ENCODE results near the gene PLA2G4A.

The PLA2G4A gene

DNA sequence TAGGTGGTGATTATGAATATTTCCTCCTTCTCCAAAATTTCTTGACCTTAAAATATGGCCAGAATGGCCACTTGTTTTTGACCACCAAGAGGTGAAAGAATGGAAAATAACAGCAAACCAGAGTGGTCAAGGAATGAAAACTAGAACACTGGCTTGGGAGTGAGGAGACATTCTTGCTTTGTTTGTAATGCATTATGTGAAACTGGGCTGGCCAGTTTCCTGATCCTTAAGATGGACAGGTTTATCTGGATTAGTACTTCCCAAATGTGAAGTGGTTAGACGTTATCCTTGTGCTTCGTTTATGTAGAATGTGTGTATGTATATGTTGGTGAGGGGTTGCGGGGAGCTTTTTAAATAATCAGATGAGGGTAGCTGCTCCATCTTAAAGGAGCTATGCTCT lies 12.8 kb downstream of the PLA2G4A start:
- Mint-ChIP-seq H3K27me3 (no peaks in the 10 kb centered on the region), H3K36me3 (ENCODE audit: low read depth) (peaks cover 15% of the 10 kb centered on the region), H3K4me1 (ENCODE audit: low read depth) (peaks cover 63% of the 10 kb centered on the region), H3K27ac (no peak overlapping the region), H3K9me3 (peaks cover 7% of the 10 kb centered on the region), H3K4me3 (no peak overlapping the region)
- intact Hi-C loops (cut with micrococcal nuclease) = no loop called here

DNA sequence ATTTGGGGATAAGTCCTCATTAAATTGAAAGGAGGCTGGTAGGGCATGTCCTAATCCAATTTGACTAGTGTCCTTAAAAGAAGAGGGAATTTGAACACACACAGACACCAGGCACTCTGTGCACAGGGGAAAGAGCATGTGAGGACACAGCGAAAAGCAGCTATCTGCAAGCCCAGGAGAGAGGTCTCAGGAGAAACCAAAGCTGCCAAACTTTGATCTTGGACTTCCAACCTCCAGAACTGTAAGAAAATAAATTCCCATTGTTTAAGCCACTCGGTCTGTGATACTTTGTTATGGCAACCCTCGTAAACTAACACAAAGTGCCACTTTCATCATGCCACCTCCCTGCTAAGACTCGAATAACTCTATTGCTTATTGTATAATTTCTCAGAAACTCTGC lies 13.8 kb downstream of the PLA2G4A start:
- Mint-ChIP-seq H3K4me3 (no peak overlapping the region), H3K27ac (peak overlapping the region; percentile 48), H3K27me3 (no peaks in the 10 kb centered on the region), H3K4me1 (ENCODE audit: low read depth) (peaks cover 61% of the 10 kb centered on the region), H3K9me3 (no peaks in the 10 kb centered on the region), H3K36me3 (ENCODE audit: low read depth) (peaks cover 11% of the 10 kb centered on the region)
- intact Hi-C loops (cut with micrococcal nuclease) = no loop called here

DNA sequence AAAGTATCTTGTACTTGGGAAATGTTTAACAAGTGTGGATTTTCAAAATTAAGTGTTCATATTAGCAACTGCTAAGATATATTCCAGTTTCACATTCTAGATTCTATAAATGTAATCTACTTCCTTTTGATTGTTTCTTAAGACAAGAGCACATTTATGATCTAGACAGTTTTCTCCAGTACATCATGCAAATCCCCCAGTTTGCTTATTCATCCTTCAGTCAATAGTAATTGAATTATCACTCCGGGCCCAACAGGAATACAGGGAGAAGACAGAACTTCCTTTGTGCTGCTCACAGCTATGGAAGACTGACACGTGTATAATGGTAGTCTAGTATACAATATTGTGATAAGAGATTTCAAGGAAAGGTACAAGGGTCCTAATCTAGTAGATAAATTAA lies 14.5 kb downstream of the PLA2G4A start:
- peaks cover 61% of the 10 kb centered on the region for H3K4me1 Mint-ChIP-seq (ENCODE audit: low read depth)
- H3K27ac Mint-ChIP-seq = no peak overlapping the region
- no peaks in the 10 kb centered on the region for H3K9me3 Mint-ChIP-seq
- peaks cover 14% of the 10 kb centered on the region for H3K36me3 Mint-ChIP-seq (ENCODE audit: low read depth)
- H3K27me3 Mint-ChIP-seq = no peaks in the 10 kb centered on the region
- H3K4me3 Mint-ChIP-seq = no peak overlapping the region
- intact Hi-C loops (cut with micrococcal nuclease) = no loop called here

DNA sequence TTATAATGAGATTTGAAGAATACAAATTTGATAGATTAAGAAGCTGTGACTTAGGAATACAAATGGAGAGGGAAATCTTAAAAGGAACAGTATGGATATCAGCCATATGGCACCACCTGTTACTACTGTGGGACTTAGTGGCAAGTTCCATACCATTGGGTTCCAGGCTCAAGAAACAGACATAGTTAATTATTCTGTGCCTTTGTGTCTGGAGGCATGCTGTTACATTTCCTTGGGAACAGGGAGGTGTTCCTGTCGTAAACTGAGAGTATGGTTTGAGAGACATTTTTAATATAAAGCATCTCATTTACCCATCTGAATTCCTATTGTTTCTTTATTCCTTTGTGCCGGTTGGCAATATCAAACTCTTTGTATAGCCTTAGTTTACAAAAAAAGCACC lies 15.2 kb downstream of the PLA2G4A start:
- intact Hi-C loops (cut with micrococcal nuclease) = no loop called here
- Mint-ChIP-seq H3K27me3 (no peaks in the 10 kb centered on the region), H3K36me3 (ENCODE audit: low read depth) (peaks cover 14% of the 10 kb centered on the region), H3K4me3 (no peak overlapping the region), H3K9me3 (no peaks in the 10 kb centered on the region), H3K27ac (no peak overlapping the region), H3K4me1 (ENCODE audit: low read depth) (peaks cover 61% of the 10 kb centered on the region)

DNA sequence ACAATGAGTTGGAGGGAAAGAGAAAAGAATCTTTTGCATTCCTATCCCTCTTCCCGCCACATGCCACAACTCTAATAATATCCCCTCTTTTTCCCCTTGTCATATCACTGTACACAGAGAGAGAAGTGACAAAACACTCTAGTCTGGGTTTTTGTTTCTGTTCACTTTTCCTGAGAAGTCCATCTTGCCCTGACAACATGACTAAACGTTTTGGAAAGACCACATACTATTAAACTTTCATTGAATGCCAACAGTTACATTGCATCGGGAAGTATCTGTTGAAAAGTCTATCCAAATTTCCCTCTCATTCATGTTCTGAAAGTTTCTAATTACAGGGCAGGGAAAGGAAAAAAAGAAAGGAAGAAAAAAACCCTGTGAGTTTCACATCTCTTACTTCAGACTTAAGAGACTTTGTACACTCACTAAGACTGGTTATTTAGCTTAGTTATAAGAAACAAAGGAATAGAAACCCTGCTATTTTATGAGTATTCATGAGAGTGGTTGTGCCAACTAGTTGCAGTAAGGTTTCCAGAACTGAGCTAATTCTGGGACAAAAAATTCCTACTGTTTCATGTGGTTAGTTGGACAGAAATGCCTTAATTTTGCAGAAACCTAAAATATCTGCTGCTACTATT lies 16.9 kb downstream of the PLA2G4A start:
- no peaks in the 10 kb centered on the region for H3K9me3 Mint-ChIP-seq
- intact Hi-C loops (cut with micrococcal nuclease) = no loop called here
- H3K36me3 Mint-ChIP-seq (ENCODE audit: low read depth) = peaks cover 14% of the 10 kb centered on the region
- no peaks in the 10 kb centered on the region for H3K27me3 Mint-ChIP-seq
- H3K27ac Mint-ChIP-seq = peak overlapping the region; percentile 78
- peak overlapping the region; percentile 36 for H3K4me3 Mint-ChIP-seq
- peaks cover 59% of the 10 kb centered on the region for H3K4me1 Mint-ChIP-seq (ENCODE audit: low read depth)

DNA sequence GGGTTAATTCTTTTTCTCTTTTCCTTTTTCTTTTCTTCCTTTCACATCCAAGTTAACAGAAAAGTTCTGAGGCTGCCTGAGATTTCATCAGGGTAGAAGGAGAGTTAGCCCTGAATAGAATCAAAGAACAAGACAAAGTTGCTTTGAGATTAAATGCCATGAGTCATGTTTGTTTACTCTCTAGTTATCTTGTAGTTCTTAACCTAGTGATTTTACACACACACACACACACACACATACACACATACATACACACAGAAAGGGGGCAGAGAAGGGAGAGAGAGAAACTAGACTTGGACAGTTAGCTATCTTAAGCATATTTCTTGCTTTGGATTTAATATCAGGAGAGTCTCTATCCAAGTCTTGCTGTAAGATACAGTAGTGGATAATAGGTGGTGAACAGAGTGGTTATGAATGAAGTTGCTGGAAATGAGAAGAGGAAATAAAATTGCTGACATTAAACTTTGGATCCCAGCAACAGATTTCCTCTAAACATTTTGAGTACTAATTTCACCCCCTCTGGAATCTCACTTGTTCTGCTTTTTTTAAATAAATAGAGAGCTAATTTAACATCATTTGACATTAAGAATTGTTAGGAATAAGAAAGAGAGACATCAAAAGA lies 19.9 kb downstream of the PLA2G4A start:
- peaks cover 6% of the 10 kb centered on the region for H3K36me3 Mint-ChIP-seq (ENCODE audit: low read depth)
- intact Hi-C loops (cut with micrococcal nuclease) = loop anchor here (2.0 kb wide), 1 partner anchor 20 kb away; the partner anchor contains the start of gene PLA2G4A
- no peaks in the 10 kb centered on the region for H3K27me3 Mint-ChIP-seq
- H3K4me1 Mint-ChIP-seq (ENCODE audit: low read depth) = peaks cover 44% of the 10 kb centered on the region
- no peaks in the 10 kb centered on the region for H3K9me3 Mint-ChIP-seq
- H3K4me3 Mint-ChIP-seq = peak overlapping the region; percentile 58
- H3K27ac Mint-ChIP-seq = peak overlapping the region; percentile 82

DNA sequence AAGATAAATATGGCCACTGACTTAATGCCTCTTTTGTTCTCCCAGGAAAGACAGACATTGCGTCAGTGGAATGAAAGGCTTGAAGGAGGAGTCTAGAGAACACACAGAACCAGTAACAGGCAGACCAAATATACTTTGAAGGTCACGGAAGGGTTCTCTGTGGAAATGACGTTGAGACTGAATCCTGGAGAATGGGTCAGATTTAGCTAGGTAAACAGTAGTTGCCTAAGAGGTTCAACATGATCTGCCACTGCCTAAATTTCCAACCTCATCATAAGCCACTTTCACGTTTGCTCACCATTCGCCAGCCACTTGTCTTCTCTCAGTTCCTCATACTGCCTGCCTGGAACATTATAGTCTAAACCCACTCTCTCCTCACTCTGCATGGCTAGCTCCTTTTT lies 20.5 kb downstream of the PLA2G4A start:
- Mint-ChIP-seq H3K36me3 (ENCODE audit: low read depth) (peaks cover 6% of the 10 kb centered on the region), H3K9me3 (no peaks in the 10 kb centered on the region), H3K4me1 (ENCODE audit: low read depth) (peaks cover 44% of the 10 kb centered on the region), H3K4me3 (peak overlapping the region; percentile 45), H3K27me3 (no peaks in the 10 kb centered on the region), H3K27ac (peak overlapping the region; percentile 82)
- intact Hi-C loops (cut with micrococcal nuclease) = loop anchor here (2.0 kb wide), 1 partner anchor 20 kb away; the partner anchor contains the start of gene PLA2G4A

DNA sequence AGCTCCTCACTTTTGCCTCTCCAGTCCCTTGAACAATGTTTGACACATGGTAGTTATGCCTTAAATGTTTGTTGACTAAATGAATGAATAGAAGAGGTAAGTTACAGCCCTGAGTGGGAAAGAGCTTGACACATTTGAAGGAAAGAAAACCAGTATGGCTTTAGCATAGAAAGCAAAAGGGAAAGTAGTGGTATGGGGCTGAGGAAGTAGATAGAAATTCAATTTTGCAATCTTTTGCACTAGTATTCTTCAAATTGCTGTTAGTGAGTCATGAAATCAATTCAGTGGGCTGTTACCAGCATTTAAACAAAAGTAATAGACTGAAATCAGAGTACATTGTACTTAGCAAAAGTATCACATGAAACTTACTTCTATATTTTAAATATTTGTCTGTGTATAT lies 21.1 kb downstream of the PLA2G4A start:
- intact Hi-C loops (cut with micrococcal nuclease) = loop anchor here (2.0 kb wide), 1 partner anchor 21 kb away; the partner anchor contains the start of gene PLA2G4A
- Mint-ChIP-seq H3K9me3 (no peaks in the 10 kb centered on the region), H3K4me1 (ENCODE audit: low read depth) (peaks cover 44% of the 10 kb centered on the region), H3K27me3 (no peaks in the 10 kb centered on the region), H3K36me3 (ENCODE audit: low read depth) (peaks cover 7% of the 10 kb centered on the region), H3K27ac (peak overlapping the region; percentile 82), H3K4me3 (peak overlapping the region; percentile 45)

DNA sequence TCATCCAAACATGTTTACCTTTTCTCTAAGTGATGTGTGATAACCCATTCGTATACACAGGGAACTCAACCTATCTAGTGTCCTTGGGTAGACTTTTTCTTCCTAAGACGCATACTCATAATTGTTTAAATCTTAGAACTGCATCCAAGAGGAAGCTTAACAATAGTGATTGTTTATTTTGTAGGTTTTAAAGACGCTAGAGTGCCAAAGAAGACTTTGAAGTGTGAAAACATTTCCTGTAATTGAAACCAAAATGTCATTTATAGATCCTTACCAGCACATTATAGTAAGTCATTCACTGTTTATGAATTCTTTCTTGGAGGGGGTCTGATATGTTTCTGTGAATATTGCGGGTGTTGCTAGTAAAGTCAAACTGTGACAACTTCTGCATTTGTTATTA lies 25.4 kb downstream of the PLA2G4A start:
- Mint-ChIP-seq H3K4me1 (ENCODE audit: low read depth) (peaks cover 19% of the 10 kb centered on the region), H3K9me3 (peaks cover 7% of the 10 kb centered on the region), H3K4me3 (no peak overlapping the region), H3K27me3 (no peaks in the 10 kb centered on the region), H3K36me3 (ENCODE audit: low read depth) (peaks cover 25% of the 10 kb centered on the region), H3K27ac (no peak overlapping the region)
- intact Hi-C loops (cut with micrococcal nuclease) = no loop called here

DNA sequence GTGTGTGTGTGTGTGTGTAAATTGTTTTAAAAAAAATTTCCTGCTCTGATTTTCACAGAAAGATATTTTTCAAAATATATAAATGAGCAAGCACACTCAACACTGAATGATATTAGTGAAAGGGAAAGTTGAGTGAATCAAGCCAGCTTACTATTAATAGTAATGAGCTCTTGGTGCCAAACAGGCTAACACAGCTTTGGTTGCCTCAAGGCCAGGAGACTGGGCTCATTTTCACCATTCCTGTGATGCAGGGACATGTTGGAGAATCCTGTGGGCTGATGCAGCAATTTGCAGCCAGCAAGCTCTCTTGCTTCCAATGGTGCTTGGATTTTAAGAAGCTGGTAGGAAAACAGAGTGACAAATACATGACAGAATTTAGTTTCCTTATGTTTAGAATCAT lies 30.2 kb downstream of the PLA2G4A start:
- H3K4me1 Mint-ChIP-seq (ENCODE audit: low read depth) = peaks cover 11% of the 10 kb centered on the region
- no peaks in the 10 kb centered on the region for H3K27me3 Mint-ChIP-seq
- intact Hi-C loops (cut with micrococcal nuclease) = no loop called here
- no peak overlapping the region for H3K27ac Mint-ChIP-seq
- H3K4me3 Mint-ChIP-seq = no peak overlapping the region
- peaks cover 32% of the 10 kb centered on the region for H3K36me3 Mint-ChIP-seq (ENCODE audit: low read depth)
- H3K9me3 Mint-ChIP-seq = peaks cover 7% of the 10 kb centered on the region

DNA sequence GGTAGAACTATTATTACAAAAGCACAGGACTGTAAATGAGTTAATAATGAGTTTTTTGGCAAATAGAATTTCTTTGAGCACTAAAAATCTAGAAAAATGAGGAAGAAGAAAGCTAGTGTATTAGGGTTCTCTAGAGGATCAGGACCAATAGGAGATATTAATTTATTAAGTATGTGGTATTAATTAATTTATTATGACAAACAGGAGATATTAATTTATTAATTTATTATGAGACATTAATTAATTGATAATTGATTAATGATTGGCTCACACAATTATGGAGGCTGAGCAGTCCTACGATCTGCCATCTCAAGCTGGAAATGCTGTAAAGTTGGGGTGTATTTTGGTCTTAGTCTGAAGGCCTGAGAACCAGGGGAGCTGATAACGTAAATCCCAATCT lies 31.2 kb downstream of the PLA2G4A start:
- no peaks in the 10 kb centered on the region for H3K27me3 Mint-ChIP-seq
- H3K9me3 Mint-ChIP-seq = peaks cover 7% of the 10 kb centered on the region
- no peak overlapping the region for H3K4me3 Mint-ChIP-seq
- H3K27ac Mint-ChIP-seq = no peak overlapping the region
- peaks cover 29% of the 10 kb centered on the region for H3K36me3 Mint-ChIP-seq (ENCODE audit: low read depth)
- peaks cover 9% of the 10 kb centered on the region for H3K4me1 Mint-ChIP-seq (ENCODE audit: low read depth)
- intact Hi-C loops (cut with micrococcal nuclease) = no loop called here

DNA sequence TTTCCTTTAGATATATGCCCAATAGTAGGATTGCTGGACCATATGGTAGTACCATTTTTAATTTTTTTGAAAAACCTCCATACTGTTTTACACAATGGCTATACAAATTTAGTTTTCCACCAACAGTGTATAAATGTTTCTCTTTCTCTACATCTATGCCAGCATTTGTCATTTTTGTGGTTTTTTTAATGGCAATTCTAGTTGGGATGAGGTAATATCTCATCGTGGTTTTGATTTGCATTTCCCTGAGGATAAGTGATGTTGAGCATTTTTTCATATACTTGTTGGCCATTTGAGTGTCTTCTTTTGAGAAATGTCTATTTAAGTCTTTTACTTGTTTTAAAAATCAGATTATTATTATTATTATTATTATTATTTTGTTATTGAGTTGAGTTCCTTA lies 35.5 kb downstream of the PLA2G4A start:
- Mint-ChIP-seq H3K36me3 (ENCODE audit: low read depth) (peaks cover 17% of the 10 kb centered on the region), H3K4me1 (ENCODE audit: low read depth) (peaks cover 7% of the 10 kb centered on the region), H3K27me3 (no peaks in the 10 kb centered on the region), H3K9me3 (no peaks in the 10 kb centered on the region), H3K27ac (no peak overlapping the region), H3K4me3 (no peak overlapping the region)
- intact Hi-C loops (cut with micrococcal nuclease) = no loop called here

DNA sequence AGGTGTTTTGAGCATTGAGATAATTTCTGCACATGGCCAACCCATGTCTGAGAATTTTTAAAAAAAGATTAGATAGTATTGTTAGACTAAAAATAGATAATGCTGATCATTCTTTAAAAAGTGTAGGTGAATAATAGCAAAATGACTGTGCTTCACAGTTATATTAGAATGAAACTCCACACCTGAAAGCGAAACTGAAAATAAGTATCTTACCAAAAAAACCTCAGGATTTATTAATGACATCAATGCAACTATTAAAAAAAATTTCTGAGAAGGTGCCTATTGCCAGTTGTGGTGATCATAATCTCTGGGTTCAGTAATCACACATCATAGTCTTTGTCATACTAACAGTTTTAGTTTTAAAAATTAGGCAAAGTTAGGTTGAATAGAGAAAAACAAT lies 36.5 kb downstream of the PLA2G4A start:
- no peak overlapping the region for H3K4me3 Mint-ChIP-seq
- intact Hi-C loops (cut with micrococcal nuclease) = no loop called here
- H3K27ac Mint-ChIP-seq = no peak overlapping the region

DNA sequence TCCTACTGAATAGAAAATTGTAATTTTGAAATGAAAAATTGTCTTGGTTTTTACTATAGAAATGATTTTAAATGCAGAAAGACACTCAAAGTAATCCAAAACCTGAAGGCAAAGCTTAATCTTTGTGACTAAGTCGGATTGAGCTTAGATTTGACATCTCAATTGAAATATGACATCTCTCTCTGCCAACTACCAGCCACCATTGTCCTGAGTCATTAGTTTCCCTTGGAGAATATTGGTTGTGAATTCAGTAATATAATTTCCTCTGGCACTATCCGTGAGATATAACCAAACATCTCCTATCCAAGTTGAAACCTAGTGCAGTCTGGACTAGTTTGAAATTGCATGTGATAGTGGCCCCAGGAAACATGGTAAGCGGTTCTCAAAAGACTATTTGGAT lies 37.1 kb downstream of the PLA2G4A start:
- no peak overlapping the region for H3K27ac Mint-ChIP-seq
- H3K4me3 Mint-ChIP-seq = no peak overlapping the region
- peaks cover 10% of the 10 kb centered on the region for H3K4me1 Mint-ChIP-seq (ENCODE audit: low read depth)
- intact Hi-C loops (cut with micrococcal nuclease) = no loop called here
- peaks cover 27% of the 10 kb centered on the region for H3K36me3 Mint-ChIP-seq (ENCODE audit: low read depth)
- no peaks in the 10 kb centered on the region for H3K27me3 Mint-ChIP-seq
- no peaks in the 10 kb centered on the region for H3K9me3 Mint-ChIP-seq

More for the DNA sequence above, 36.5 kb downstream of the PLA2G4A start:
- Mint-ChIP-seq H3K9me3 (no peaks in the 10 kb centered on the region), H3K27me3 (no peaks in the 10 kb centered on the region), H3K4me1 (ENCODE audit: low read depth) (peaks cover 15% of the 10 kb centered on the region), H3K36me3 (ENCODE audit: low read depth) (peaks cover 22% of the 10 kb centered on the region)

Measured in dendritic cell treated with granulocyte-macrophage colony-stimulating factor and Interleukin-4, amounts not matched to agents 40 ng/mL and 50 ng/mL, for 4 days (primary cell).